Measurements from ENCODE around the gene FOXO3B.
"Not testable (repeated sequence)": the region's sequence is repeated elsewhere in the genome, so short reads cannot be mapped to it uniquely, and the experiment has no call there.

Gene FOXO3B

DNA sequence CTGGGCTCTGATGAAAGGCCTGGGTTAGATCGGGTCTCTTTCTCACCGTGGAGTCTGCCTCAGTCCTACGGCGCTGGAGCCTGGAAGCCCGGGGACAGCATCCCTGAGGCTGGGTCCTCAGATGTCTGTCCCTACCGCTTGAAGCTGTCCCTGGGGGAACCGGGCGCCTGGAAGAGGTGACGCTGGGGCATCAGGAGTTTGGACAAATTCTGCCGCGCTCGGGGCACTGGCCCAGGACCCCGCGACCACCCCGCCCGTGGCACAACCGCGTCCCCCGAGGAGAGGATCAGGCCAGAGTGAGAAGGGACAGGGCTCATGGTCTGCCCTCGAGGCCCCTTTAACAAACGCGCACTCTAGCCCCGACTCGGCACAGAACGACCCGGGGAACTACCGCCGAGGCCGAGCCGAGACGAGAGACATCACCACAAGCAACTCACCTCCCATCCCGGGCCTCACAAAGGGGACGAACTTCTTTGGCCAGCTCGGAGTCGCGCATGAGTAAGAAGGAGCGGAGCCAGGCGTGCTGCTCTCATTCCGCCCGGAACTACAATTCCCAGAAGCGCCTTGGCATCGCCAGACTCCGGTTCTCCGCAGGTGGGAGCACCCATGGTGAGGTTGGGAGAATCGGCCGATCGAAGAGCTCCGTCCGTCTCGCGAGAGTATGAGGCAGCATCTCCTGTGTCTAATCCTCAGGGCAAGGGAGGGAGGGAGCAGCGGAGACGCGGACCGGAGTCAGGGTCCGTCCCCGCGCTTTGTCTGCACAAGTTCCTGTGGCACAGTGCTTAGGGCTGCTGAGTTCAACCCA lies at the start of gene FOXO3B:
Gene FOXO3B, minus strand, starts transcription at position 548 of the 805 bp plus-strand sequence. CDS start 663 bp downstream, outside the sequence.
- peak; percentile 37 for FAIRE-seq

DNA sequence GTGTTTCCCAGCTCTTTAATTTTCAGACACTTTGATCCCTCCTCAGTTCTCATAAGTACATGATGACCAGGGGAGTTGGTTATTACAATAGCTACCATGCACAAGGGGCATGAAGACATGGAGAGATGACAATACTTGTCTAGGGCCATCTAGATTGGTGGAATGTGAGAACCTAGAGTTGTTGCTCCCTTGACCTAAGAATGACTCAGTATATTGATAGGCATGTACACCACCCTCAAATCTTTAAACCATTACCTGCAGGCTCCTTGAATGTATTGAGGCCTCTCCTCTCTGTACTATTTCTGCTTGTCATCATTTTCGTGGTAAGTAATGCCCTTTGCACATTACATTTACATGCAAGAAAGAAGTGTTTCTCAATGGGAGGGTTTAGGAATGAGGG lies 41.4 kb upstream of the FOXO3B start:
- not testable (repeated sequence) for FAIRE-seq

DNA sequence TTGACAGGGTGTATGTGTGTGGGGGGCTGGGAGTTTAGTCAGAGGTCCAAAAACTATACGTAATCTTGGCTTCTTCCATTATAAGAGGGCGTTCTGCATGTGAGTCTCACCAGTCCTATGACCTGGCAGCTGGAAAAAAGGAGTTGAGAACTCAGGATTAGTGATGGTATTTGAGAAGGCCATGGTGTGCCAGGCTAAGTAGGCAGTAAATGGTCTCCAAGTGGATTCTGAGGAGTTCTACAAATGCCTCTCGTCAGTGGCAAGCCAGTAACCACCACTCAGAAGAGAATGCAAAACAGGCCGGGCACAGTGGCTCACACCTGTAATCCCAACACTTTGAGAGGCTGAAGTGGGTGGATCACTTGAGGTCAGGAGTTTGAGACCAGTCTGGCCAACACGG lies 40.5 kb upstream of the FOXO3B start:
- FAIRE-seq: not testable (repeated sequence)

DNA sequence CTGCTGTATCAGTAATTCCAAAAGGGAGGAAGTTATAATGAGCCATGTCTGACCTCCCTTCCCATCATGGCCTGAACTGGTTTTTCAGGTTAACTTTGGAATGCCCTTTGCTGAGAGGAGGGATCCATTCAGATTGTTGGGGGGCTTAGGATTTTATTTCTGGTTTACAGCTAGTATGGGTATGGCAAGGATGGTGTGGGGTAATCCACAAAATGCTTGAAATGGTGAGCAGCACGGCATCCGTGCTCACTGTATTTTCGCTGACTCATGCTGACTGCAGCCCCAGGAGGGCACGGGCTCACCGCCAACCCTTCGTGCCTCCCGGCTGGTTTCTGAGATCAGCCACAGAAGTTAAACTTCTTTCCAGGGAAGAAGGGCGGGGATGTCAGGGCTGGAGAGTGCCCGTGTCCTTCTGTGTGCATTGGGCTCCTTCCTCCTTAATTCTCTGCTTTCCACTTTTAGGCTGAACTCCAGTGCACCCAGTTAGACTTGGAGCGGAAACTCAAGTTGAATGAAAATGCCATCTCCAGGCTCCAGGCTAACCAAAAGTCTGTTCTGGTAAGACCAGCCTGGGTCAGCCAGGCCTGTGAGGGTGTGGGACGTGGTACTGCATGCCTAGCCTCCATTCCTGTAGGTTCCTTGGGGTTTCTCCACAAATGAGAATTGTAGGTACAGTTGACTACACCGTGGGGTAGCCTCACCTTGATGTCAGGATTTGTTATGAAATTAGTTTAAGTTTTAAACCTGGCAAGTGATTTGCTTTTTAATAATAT lies 39.8 kb upstream of the FOXO3B start:
- not testable (repeated sequence) for FAIRE-seq

DNA sequence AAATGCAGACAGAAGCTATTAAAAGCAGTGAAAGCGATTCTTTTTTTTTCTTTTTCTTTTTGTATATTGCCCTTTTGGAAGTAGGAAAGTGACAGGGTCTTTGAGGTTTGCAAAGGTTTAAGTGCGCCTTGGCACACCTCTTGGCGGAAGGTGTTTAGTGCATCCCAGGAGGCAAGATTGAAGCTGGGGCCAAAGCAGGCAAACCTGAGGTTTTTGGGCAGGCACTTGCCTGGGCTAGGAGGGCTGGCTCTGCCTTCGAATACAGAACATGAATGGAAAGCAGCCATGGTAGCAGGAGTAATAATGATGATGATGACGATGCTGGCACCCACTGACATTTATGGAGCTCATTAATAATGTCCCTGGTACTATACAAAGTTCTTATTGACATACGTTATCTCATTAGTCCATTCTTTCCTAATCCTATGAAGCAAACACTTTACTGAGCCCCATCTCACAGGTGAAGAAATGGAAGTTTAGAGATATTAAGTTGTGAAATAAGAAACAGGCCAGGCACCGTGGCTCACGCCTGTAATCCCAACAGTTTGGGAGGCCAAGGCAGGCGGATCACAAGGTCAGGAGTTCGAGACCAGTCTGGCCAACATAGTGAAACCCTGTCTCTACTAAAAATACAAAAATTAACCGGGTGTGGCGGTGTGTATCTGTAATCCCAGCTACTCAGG lies 37.5 kb upstream of the FOXO3B start:
- FAIRE-seq: not testable (repeated sequence)

DNA sequence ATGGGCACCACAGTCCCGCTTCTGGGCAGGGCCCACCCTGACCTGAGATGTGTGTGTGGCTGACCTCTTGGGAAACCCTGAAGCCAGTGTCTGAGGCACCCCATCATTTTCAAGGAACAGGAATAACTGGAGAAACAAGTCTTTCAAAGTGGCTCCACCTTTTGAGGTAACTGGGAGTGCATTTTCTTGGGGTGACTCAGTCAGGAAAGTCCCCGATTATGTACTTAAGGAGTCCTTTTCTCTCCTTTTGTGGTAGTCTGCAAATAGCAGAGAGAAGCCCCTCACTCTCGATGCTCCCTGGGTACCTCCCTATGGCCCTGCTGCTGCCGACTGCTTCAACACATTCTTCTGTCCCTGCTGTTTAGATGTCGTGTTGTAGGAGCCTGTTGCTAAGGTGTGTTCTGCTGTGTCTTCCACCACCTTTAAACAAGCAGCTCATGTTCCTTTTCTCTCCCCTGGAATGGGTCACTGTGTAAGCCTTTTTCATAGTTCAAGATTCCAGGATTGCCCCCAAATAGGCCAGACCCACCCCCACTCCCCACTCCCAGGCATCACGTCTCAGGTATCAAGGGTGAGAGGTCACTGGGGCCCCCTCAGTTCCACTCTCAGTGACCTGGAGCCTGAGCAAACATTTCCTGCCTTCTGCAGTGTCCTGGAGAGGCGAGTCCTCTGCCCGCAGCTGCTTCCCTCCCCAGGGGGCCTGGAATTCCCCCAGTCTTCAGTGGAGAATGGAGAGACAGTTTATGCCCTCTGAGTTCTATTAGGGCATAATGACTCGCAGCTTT lies 36.7 kb upstream of the FOXO3B start:
- not testable (repeated sequence) for FAIRE-seq

DNA sequence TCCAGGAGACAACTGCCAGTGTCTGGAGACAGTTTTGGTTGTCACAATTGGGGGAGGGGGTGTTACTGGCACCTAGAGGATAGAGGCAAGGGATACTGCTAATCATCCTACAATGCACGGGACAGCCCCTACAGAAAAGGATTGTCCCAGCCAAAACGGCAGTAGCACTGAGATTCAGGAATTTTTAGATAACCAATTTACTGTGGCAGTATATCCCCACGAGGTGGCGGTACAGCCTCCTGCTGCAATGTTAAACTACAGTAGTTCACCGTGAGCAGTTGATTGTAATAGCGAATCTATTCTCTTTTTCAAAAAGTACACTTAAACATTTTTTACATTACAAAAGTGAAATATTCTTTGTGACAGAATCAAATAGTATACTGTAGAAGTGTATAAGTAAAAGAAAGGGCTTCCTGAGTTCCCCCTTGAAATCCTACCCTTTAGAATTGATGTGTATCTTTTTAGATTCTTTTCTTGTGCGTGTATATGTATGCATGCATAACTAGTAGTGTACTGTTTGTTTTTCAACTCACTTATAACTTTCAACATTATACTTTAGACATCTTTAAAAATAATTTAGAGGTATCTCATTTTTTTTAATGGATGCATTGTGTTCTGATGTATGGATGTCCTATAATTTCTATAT lies 30.4 kb upstream of the FOXO3B start:
- FAIRE-seq: peak; percentile 94

DNA sequence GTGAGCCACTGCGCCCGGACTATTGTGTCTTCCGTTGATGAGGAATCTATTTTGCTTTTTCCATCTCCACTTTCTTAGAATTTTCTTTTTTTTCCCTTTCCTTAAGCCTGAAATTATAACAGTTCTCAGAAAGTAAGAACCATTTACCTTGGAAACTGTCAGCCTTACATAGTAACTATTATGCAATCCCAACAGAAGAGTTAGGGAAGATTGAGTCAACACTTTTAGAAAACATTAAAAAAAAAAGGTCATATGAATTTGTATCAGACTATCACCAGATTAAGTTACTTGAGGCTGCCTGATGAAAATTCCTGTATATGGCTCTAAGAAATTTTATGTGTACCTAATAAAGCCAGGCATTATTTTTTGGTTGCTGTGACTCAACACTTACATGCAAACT lies 26.1 kb upstream of the FOXO3B start:
- not testable (repeated sequence) for FAIRE-seq

DNA sequence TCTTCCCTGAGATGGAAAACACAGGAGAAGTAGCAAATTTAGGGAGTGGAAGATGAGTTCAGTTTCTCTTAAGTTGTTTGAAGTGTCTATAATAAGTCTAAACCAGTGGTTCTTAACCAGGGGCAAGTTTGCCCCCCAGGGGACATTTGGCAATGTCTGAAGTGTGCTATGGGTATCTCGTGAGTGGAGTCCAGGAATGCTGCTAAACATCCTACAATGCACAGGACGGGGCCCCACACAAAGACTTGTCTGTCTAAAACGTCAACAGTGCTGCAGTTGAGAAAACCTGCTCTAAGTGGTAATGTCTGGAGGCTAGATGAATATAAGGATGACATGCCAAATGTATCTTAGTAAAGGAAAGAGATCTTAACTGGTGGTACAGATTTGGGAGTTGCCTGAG lies 23.8 kb upstream of the FOXO3B start:
- not testable (repeated sequence) for FAIRE-seq

DNA sequence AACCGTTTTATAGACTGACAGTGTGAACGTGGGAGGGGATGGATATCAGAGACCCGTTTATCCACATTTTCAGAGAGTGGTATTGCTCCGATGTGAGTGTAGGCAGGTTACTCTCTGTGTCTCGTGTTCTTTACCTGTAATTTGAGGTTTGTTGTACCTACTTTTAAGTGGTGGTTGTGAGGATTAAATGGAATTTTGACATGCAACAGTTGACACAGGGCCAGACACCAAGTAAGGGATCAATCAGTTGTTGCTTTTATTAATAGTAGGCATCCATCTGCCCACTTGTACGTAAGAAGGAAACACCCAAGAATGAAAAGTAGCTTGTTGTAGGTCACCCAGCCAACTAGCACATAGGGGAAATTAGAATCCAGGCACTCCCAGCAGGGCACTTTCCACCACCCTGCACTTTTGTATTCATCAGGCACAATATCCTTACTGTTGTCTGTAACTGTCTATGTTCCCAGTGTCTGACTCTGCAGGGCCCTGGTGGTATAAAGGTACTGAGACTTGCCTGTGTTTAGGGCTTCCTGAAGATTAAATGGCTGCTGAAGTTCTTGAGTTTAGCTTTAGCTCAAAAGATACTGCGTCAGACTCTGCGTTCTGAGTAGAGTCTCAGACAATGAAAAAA lies 16.5 kb upstream of the FOXO3B start:
- not testable (repeated sequence) for FAIRE-seq

DNA sequence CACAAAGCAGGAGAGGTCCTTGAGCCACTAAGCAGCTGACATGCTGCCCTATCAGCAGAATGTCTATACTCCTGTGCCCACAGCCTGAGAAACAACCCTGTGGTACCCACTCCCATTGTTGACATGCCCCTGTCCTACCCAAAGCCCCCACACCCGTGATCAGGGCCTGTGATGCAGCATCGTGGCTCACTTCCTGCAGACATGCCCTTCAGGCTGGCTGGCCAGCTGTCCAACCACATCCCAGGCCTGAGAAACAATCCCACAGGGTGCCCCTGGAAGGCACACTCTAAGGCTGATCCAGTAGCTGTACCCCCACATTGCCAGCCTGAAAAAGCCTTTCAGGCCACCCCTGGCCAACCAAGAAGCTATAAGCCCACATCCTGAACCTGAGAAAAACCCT lies 13.0 kb upstream of the FOXO3B start:
- FAIRE-seq: not testable (repeated sequence)

DNA sequence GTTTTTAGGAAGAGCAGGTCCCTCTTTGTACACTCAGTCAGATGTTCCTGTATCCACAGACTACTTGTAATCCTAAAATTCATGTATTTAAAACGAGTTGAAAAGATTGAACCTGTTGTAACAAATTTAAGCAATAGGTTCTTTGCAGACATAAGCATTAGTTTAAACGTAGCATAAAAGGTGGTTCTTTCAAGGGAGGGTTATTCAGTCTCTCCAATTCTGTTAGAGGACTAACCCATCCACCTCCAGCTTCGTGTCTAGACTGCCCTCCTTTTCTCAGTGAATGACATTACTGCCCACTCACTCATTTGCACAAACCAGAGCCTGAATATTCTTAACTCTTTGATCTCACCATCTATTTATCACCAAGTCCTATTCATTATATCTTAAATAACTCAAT lies 554 bp upstream of the FOXO3B start:
- FAIRE-seq: not testable (repeated sequence)

DNA sequence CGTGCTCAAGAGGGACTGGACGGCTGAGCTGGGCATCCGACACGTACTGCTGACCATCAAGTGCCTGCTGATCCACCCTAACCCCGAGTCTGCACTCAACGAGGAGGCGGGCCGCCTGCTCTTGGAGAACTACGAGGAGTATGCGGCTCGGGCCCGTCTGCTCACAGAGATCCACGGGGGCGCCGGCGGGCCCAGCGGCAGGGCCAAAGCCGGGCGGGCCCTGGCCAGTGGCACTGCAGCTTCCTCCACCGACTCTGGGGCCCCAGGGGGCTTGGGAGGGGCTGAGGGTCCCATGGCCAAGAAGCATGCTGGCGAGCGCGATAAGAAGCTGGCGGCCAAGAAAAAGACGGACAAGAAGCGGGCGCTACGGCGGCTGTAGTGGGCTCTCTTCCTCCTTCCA lies 4.7 kb downstream of the FOXO3B start:
- not testable (repeated sequence) for FAIRE-seq

DNA sequence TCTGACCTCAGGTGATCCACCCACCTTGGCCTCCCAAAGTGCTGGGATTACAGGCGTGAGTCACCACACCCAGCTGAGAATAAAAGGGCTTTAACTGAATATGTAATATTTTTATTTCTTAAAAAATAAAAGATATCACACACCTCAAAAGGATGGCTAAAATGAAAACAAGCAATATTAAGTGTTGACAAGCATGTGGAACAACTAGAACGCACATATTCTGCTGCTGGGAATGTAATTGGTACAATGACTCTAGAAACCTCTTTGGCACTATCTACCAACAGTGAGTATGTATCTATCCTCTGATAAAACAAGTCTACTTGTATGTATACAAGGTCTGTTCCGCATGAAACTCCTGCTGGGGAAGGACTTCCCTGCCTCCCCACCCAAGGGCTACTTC lies 5.2 kb downstream of the FOXO3B start:
- FAIRE-seq: not testable (repeated sequence)

DNA sequence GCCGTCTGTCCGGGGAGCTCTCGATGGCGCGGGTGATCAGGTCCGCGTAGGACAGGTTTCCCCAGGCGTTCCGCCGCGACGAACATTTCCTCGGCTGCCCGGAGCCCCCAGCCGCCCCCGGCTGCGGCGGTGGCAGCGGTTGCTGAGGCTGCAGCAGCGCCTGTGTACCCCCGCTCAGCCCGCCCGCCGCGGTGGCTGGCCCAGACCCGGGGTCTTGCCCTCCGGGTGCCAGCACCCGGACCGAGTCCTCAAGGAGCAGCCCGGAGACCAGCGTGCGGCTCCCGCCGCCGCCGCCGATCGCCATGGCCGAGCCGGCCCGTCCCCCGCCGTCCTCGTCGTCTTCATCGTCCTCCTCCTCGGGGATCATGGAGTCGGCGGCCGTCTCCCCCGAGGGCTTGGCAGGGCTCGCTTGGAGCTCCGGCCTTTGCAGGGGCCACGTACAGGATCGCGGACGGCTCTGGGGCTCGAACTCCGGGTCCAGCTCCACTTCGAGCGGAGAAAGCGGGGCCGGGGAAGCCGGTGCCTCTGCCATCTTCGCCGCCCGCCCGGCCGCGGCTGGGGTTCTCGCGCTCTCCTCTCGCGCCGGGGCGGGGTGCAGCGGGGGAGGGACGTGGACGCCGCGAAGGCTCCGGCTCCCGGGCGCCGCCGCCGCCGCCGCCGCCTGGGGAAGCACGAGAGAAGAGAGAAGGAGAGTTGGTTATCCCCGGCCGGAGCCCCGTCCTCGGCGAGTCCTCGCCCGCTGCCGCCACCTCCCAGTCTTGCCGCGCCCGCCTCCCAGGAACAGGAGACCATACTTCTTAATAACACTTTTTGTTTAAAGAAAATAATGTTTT lies 9.5 kb downstream of the FOXO3B start:
- not testable (repeated sequence) for FAIRE-seq

DNA sequence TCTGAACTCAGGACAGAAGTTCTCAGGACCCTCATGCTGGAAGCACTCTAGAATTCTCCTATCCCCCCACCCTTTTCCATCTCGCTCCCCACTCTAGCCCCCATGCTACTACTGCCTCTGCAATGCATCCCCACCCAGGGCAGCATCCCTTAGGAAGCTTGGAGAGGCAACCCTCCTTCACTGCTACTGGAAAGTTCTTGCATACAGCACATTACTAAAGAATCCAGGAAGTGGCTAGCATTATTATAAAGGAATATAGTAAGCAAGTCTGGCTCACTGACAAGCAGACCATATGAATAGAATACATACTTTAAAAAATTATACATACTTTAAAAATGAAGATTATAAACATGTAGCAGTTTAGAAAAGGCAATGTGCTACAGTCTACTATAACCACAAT lies 13.5 kb downstream of the FOXO3B start:
- not testable (repeated sequence) for FAIRE-seq

DNA sequence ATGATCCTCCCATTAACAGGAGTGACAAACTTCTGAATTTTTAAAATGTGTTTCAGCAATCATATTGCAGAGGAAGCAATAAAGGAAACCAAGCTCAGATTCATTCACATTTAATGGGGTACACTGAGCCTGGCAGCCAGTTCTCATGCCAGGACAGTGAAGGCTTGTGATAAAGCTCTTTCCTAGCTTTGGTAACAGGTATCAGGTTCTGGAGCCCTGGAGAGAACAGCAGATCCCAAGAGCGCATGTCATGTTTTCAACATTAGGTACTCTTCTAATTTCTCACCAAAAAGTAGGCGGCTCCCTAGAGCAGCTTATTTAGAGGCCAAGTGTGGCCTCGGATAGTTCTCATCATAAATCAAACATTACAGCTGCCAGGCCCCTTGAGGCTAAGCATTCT lies 14.6 kb downstream of the FOXO3B start:
- FAIRE-seq: not testable (repeated sequence)

DNA sequence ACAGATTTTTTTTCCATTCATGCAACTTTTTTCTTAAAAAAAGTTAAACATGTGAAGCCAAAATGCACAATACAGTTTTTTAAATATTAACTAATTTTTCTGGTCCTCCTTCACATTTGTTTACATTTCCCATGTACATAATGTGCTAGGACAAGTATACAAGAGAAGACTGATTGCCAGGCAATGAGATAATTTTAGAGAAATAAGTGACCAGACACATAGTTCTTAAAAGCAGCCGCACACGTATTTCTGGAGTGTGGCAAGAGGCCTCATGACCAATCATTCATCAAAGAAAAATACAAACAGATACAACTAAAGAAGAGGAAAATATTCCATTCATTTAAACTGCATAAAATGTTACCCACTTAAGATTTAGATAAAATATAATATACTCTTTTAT lies 15.8 kb downstream of the FOXO3B start:
- FAIRE-seq: not testable (repeated sequence)

DNA sequence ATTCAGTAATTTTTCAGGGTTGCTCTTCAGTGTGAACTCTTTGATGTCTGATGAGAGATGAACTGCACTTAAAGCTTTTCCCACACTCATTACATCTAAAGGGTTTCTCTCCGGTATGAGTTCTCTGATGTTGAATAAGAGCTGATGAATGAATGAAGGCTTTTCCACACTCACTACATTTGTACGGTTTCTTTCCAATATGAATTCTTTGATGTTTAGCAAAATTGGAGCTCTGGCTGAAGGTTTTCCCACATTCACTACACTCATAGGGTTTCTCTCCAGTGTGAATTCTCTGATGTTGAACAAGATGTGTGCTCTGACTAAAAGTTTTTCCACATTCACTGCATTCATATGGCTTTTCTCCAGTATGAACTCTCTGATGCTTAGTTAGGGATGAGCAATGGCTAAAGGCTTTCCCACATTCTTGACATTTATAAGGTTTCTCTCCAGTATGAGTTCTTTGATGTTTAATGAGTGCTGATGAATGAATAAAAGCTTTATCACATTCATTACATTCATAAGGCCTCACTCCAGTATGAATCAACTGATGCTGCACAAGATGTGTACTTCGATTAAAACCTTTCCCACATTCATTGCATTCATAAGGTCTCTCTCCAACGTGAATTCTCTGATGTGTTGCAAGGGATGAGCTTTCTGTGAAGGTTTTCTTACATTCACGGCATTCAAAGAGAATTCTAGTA lies 20.0 kb downstream of the FOXO3B start:
- FAIRE-seq: peak; percentile 5

DNA sequence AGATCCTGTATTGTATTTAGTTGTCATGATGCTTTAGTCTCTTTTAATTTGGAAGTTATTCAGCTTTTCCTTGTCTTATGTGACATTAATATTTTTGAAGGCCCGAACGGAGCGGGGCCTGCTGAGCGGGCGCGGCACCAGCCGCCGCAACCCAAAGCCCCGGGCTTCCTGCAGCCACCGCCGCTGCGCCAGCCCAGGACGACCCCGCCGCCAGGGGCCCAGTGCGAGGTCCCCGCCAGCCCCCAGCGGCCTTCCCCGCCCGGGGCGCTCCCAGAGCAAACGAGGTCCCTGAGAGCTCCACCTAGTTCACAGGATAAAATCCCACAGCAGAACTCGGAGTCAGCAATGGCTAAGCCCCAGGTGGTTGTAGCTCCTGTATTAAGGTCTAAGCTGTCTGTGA lies 32.0 kb downstream of the FOXO3B start:
- FAIRE-seq: not testable (repeated sequence)

Measured in TTC549 (cell line).